NCI-H1694 treated with DMSO at 0.1 percent for 48 hours (cell line): Measurements from ENCODE around the gene CCDC40.
"Not testable (repeated sequence)": the region's sequence is repeated elsewhere in the genome, so short reads cannot be mapped to it uniquely, and the experiment has no call there.

Experiments used
- DNase-seq: peaks from one replicate; lab custom pipeline; 2025; lab: John Stamatoyannopoulos, UW

The CCDC40 gene

GRCh38 chr17:80035937-80036714, at the start of gene CCDC40:
Gene CCDC40 (plus strand): TSS chr17:80036642. CDS start chr17:80036663, 21 bp downstream.
- DNase-seq = peak; percentile 56

- DNase-seq = no peak
Observed at GRCh38 chr17:79987187-79987934, 49.1 kb upstream of the CCDC40 start.

- DNase-seq = no peak
Observed at GRCh38 chr17:79987935-79988184, 48.6 kb upstream of the CCDC40 start.

- DNase-seq = no peak
Observed at GRCh38 chr17:79988185-79988971, 48.1 kb upstream of the CCDC40 start.

GRCh38 chr17:79989106-79989835, 47.2 kb upstream of the CCDC40 start:
- DNase-seq = no peak

- no peak for DNase-seq
Observed at GRCh38 chr17:79990051-79990592, 46.3 kb upstream of the CCDC40 start.

- DNase-seq = no peak
Observed at GRCh38 chr17:79990704-79991103, 45.7 kb upstream of the CCDC40 start.

- DNase-seq = peak; percentile 73
Observed at GRCh38 chr17:79991140-79991923, 45.1 kb upstream of the CCDC40 start.

- no peak for DNase-seq
Observed at GRCh38 chr17:79991924-79992648, 44.4 kb upstream of the CCDC40 start.

- no peak for DNase-seq
Observed at GRCh38 chr17:79992649-79993389, 43.6 kb upstream of the CCDC40 start.

GRCh38 chr17:79993390-79994227, 42.8 kb upstream of the CCDC40 start:
- no peak for DNase-seq

GRCh38 chr17:79994228-79994569, 42.2 kb upstream of the CCDC40 start:
- not testable (repeated sequence) for DNase-seq

GRCh38 chr17:79994602-79995001, 41.8 kb upstream of the CCDC40 start:
- DNase-seq = no peak

GRCh38 chr17:79995696-79996095, 40.7 kb upstream of the CCDC40 start:
- no peak for DNase-seq

GRCh38 chr17:79996291-79996690, 40.2 kb upstream of the CCDC40 start:
- no peak for DNase-seq

- no peak for DNase-seq
Observed at GRCh38 chr17:79997011-79997660, 39.3 kb upstream of the CCDC40 start.

- DNase-seq = no peak
Observed at GRCh38 chr17:80000136-80000535, 36.3 kb upstream of the CCDC40 start.
